Pancreas (tissue), 10 donors: Measurements from ENCODE around the gene KIAA1549. TPM values are rescaled to one million over a fixed set of nuclear protein-coding genes. Genes with fewer than 3 reads are reported as not detected.

Experiments used
- ATAC-seq, 4 donors: fragments of 200-7000 bp; cut with Tn5 transposase; one replicate each; pipeline versions ENCODE4 v1.8.0 to v1.9.1; 2020; ENCODE audit warnings: mild to moderate bottlenecking in 4 of 4, moderate library complexity in 4 of 4
- DNase-seq, 6 donors: peaks; one replicate each; pipeline ENCODE4 v3.0.0-alpha.2; 2020
- FAIRE-seq: peaks from 2 replicates; lab custom pipeline; 2012; peaks lifted over from hg19 to GRCh38; lab: Jason Lieb, UNC
- H3K27ac ChIP-seq, 4 donors: fragments of 200-600 bp; sonication (generic); 1 replicate in 3 of 4; 2 replicates in 1 of 4; pipeline versions ENCODE4 v1.5.0 to v1.8.0; 2020
- H3K27me3 ChIP-seq, 4 donors: fragments of 200-600 bp; one replicate each; pipeline ENCODE4 v1.8.0; 2021
- H3K36me3 ChIP-seq, 3 donors: fragments of 200-600 bp; sonication (generic) in 1 of 3; one replicate each; pipeline versions ENCODE4 v1.5.0 to v1.8.0; 2020 to 2021
- H3K4me1 ChIP-seq, 3 donors: fragments of 200-600 bp; one replicate each; pipeline ENCODE4 v1.8.0; 2021
- H3K4me3 ChIP-seq, 4 donors: fragments of 200-600 bp; sonication (generic) in 2 of 4; one replicate each; pipeline versions ENCODE4 v1.5.0 to v1.8.0; 2020 to 2021
- H3K9me3 ChIP-seq, 4 donors: fragments of 200-600 bp; one replicate each; pipeline ENCODE4 v1.8.0; 2021
- CTCF ChIP-seq, 4 donors: fragments of 200-600 bp; sonication (generic) in 3 of 4; IDR thresholded peaks; one replicate each; pipeline versions ENCODE4 v1.5.0 to v1.8.0; 2021; ENCODE audit warnings: antibody characterized with exemption in 4 of 4
- WGBS, 2 donors: extraction: QIAGEN DNeasy Blood & Tissue Kit; methylation state at CpG; one replicate each; pipeline ENCODE4 v1.1.7; 2013; 5-methylcytosine and 5-hydroxymethylcytosine counted together
- intact Hi-C, 3 donors: fragments of 100-400 bp; cut with DNase I; formaldehyde crosslinking; loops; one replicate each; pipeline versions ENCODE4 v1.11.1 to v1.14.2; 2022
- polyA plus RNA-seq, 2 donors: library from polyadenylated mRNA; stranded (reverse); fragments of 200-250 nt; gene quantifications; one replicate each; pipeline ENCODE4 v1.2.3, GENCODE V29; 2013
- total RNA-seq, 6 donors: library from RNA; stranded (reverse); fragmentation: NEBNext Ultra II Directional in 4 of 6; extraction: Animal tissue kit (Norgen Biotek cat#: 25700) in 4 of 6; gene quantifications; one replicate each; pipeline versions ENCODE4 v1.2.1 to v1.2.4, GENCODE V29; 2021 to 2023
- donor health status: healthy with polysubstance abuse.
- donor health status: DM: no; HTN: no; CAD: no; lungs with moderate emphysema.
- donor health status: DM: no; HTN: no; CAD: no.
- donor health status: control.
- donor health status: control.
- donor health status: Bipolar disorder and iron deficiency.
- donor health status: DM: yes; HTN: yes; CAD: no.
- donor health status: DM: no; HTN: no; CAD: no.
- donor health status: DM: no; HTN: no; CAD: no.
- donor health status: DM: yes; HTN: yes; CAD: no.

The KIAA1549 gene
- total and polyA plus RNA-seq, 8 donors = 1.9 to 8.0 (median 7.0) TPM

GRCh38 chr7:138871814-138872090, 109.4 kb downstream of the KIAA1549 start:
- intact Hi-C loops = no loop called here
- no peak for ATAC-seq
- H3K27me3 ChIP-seq = no peaks in the 10 kb centered on the region
- FAIRE-seq = no peak
- no peak for DNase-seq
- H3K4me1 ChIP-seq = no peaks in the 10 kb centered on the region
- no peaks in the 10 kb centered on the region for H3K9me3 ChIP-seq
- peaks cover 0 to 33% (median 8%) of the 10 kb centered on the region in 3 donors for H3K36me3 ChIP-seq
- no peak for TF ChIP-seq CTCF (IDR thresholded peaks at IDR 0.05)
- H3K27ac ChIP-seq = no peak overlapping the region
- WGBS, 2 donors = 93 to 95% methylated on average over 5 of the region's 5 CpGs
- H3K4me3 ChIP-seq = no peak overlapping the region

GRCh38 chr7:138871065-138871813, 110.0 kb downstream of the KIAA1549 start:
- FAIRE-seq (no peak), ATAC-seq (no peak), DNase-seq (no peak)
- Histone ChIP-seq H3K9me3 (no peaks in the 10 kb centered on the region), H3K27ac (no peak overlapping the region), H3K4me3 (no peak overlapping the region), H3K4me1 (no peaks in the 10 kb centered on the region), H3K27me3 (no peaks in the 10 kb centered on the region), H3K36me3 (peaks cover 0 to 33% (median 8%) of the 10 kb centered on the region in 3 donors)
- intact Hi-C loops = no loop called here
- 92 to 95% methylated on average over 21 of the region's 21 CpGs for WGBS, 2 donors
- no peak for TF ChIP-seq CTCF (IDR thresholded peaks at IDR 0.05)

GRCh38 chr7:138869353-138869752, 111.8 kb downstream of the KIAA1549 start:
- no peaks in the 10 kb centered on the region for H3K9me3 ChIP-seq
- H3K4me3 ChIP-seq = no peak overlapping the region
- no peak for DNase-seq
- intact Hi-C loops = no loop called here
- no peak overlapping the region for H3K27ac ChIP-seq
- 96 to 98% methylated on average over 30 of the region's 30 CpGs for WGBS, 2 donors
- H3K27me3 ChIP-seq = no peaks in the 10 kb centered on the region
- no peak for ATAC-seq
- FAIRE-seq = no peak
- no peak for TF ChIP-seq CTCF (IDR thresholded peaks at IDR 0.05)
- no peaks in the 10 kb centered on the region for H3K4me1 ChIP-seq
- peaks cover 0 to 36% (median 8%) of the 10 kb centered on the region in 3 donors for H3K36me3 ChIP-seq

GRCh38 chr7:138868711-138869110, 112.5 kb downstream of the KIAA1549 start:
- FAIRE-seq = no peak
- no peak for DNase-seq
- Histone ChIP-seq H3K4me3 (no peak overlapping the region), H3K27ac (no peak overlapping the region), H3K27me3 (no peaks in the 10 kb centered on the region), H3K9me3 (no peaks in the 10 kb centered on the region), H3K36me3 (peaks cover 0 to 36% (median 8%) of the 10 kb centered on the region in 3 donors), H3K4me1 (no peaks in the 10 kb centered on the region)
- intact Hi-C loops = no loop called here
- WGBS, 2 donors = 91 to 92% methylated on average over 14 of the region's 14 CpGs
- no peak for ATAC-seq
- TF ChIP-seq CTCF (IDR thresholded peaks at IDR 0.05) = no peak

GRCh38 chr7:138867744-138868143, 113.4 kb downstream of the KIAA1549 start:
- ATAC-seq (no peak), FAIRE-seq (no peak)

More at GRCh38 chr7:138867744-138868143, 113.4 kb downstream of the KIAA1549 start:
- no peaks in the 10 kb centered on the region for H3K27me3 ChIP-seq
- intact Hi-C loops = no loop called here
- no peak for DNase-seq
- H3K9me3 ChIP-seq = no peaks in the 10 kb centered on the region
- 94 to 95% methylated on average over 19 of the region's 19 CpGs for WGBS, 2 donors
- TF ChIP-seq CTCF (IDR thresholded peaks at IDR 0.05) = no peak
- no peak overlapping the region for H3K27ac ChIP-seq
- peaks cover 0 to 36% (median 8%) of the 10 kb centered on the region in 3 donors for H3K36me3 ChIP-seq
- H3K4me3 ChIP-seq = no peak overlapping the region
- no peaks in the 10 kb centered on the region for H3K4me1 ChIP-seq
